ENCODE results near the gene PDE4D.

- TF ChIP-seq CTCF (IDR thresholded peaks at IDR 0.05) (no peak), POLR2A (IDR thresholded peaks at IDR 0.05) (no peak)
Observed at GRCh38 chr5:59738024-59738423, 155.5 kb downstream of the PDE4D start.
